Liver (tissue), 9 donors: ENCODE data around the gene TBCD. TPM values are rescaled to one million over a fixed set of nuclear protein-coding genes. Genes with fewer than 3 reads are reported as not detected.

Experiments
- DNase-seq: peaks from one replicate; pipeline ENCODE4 v3.0.0-alpha.2; 2017; ENCODE audit warnings: low spot score
- H3K27ac ChIP-seq, 2 donors: one replicate each; pipeline ENCODE4 v1.7.0; 2013; ENCODE audit warnings: inconsistent platforms in 2 of 2, low read length in 2 of 2, control low read depth in 1 of 2, low read depth in 1 of 2, mild to moderate bottlenecking in 1 of 2
- H3K27me3 ChIP-seq, 4 donors: one replicate each; pipeline versions ENCODE4 v1.6.1 to v1.7.0; 2013; ENCODE audit warnings: low read length in 3 of 4, inconsistent platforms in 1 of 4, mild to moderate bottlenecking in 1 of 4, moderate library complexity in 1 of 4; ENCODE audit not compliant: control insufficient read depth in 4 of 4, insufficient read depth in 4 of 4
- H3K36me3 ChIP-seq, 4 donors: one replicate each; pipeline versions ENCODE4 v1.6.1 to v1.7.0; 2013; ENCODE audit warnings: low read length in 3 of 4, mild to moderate bottlenecking in 3 of 4, low read depth in 1 of 4, moderate library complexity in 1 of 4; ENCODE audit not compliant: control insufficient read depth in 4 of 4, insufficient read depth in 3 of 4
- H3K4me1 ChIP-seq, 4 donors: one replicate each; pipeline versions ENCODE4 v1.6.1 to v1.7.0; 2013; ENCODE audit warnings: low read length in 3 of 4, mild to moderate bottlenecking in 3 of 4, moderate library complexity in 1 of 4; ENCODE audit not compliant: control insufficient read depth in 4 of 4, insufficient read depth in 4 of 4
- H3K4me3 ChIP-seq, 3 donors: one replicate each; pipeline versions ENCODE4 v1.6.1 to v1.7.0; 2013; ENCODE audit warnings: low read length in 3 of 3, control low read depth in 1 of 3, low read depth in 1 of 3, mild to moderate bottlenecking in 1 of 3
- H3K9ac ChIP-seq, 2 donors: one replicate each; pipeline ENCODE4 v1.7.0; 2013; ENCODE audit warnings: low read length in 2 of 2, mild to moderate bottlenecking in 2 of 2, moderate library complexity in 2 of 2, control low read depth in 1 of 2, low read depth in 1 of 2
- H3K9me3 ChIP-seq, 4 donors: one replicate each; pipeline versions ENCODE4 v1.6.1 to v1.7.0; 2013; ENCODE audit warnings: low read length in 3 of 4; ENCODE audit not compliant: control insufficient read depth in 4 of 4
- EGR1 ChIP-seq, 2 donors: IDR thresholded peaks; 2 replicates each; pipeline ENCODE4 v1.6.1; 2016 to 2018; ENCODE audit warnings: antibody characterized with exemption in 2 of 2, low read depth in 2 of 2
- FOXA1 ChIP-seq: IDR thresholded peaks from 2 replicates; pipeline ENCODE4 v1.6.1; 2016; ENCODE audit warnings: antibody characterized with exemption
- FOXA2 ChIP-seq: IDR thresholded peaks from 2 replicates; pipeline ENCODE4 v1.6.1; 2016; ENCODE audit warnings: antibody characterized with exemption
- GABPA ChIP-seq, 2 donors: IDR thresholded peaks in 1 of 2; conservative IDR thresholded peaks in 1 of 2; 2 replicates each; pipeline ENCODE4 v1.6.1; 2016; ENCODE audit warnings: antibody characterized with exemption in 2 of 2, mild to moderate bottlenecking in 1 of 2, moderate library complexity in 1 of 2
- HNF4A ChIP-seq, 2 donors: conservative IDR thresholded peaks; 2 replicates each; pipeline ENCODE4 v1.6.1; 2016; ENCODE audit warnings: antibody characterized with exemption in 2 of 2, mild to moderate bottlenecking in 2 of 2
- HNF4G ChIP-seq: IDR thresholded peaks from 2 replicates; pipeline ENCODE4 v1.6.1; 2016; ENCODE audit warnings: antibody characterized with exemption
- JUND ChIP-seq, 2 donors: IDR thresholded peaks; 2 replicates each; pipeline ENCODE4 v1.6.1; 2016; ENCODE audit warnings: antibody characterized with exemption in 2 of 2
- MAX ChIP-seq: IDR thresholded peaks from 2 replicates; pipeline ENCODE4 v1.6.1; 2016; ENCODE audit warnings: antibody characterized with exemption
- NR2F2 ChIP-seq: IDR thresholded peaks from 2 replicates; pipeline ENCODE4 v1.6.1; 2016; ENCODE audit warnings: antibody characterized with exemption
- RAD21 ChIP-seq, 2 donors: IDR thresholded peaks; 2 replicates each; pipeline ENCODE4 v1.6.1; 2016; ENCODE audit warnings: antibody characterized with exemption in 2 of 2, mild to moderate bottlenecking in 2 of 2
- REST ChIP-seq: IDR thresholded peaks from 2 replicates; pipeline ENCODE4 v1.6.1; 2016; ENCODE audit warnings: antibody characterized with exemption, mild to moderate bottlenecking
- RXRA ChIP-seq, 2 donors: IDR thresholded peaks; 2 replicates each; pipeline ENCODE4 v1.6.1; 2017 to 2018; ENCODE audit warnings: antibody characterized with exemption in 2 of 2, mild to moderate bottlenecking in 1 of 2
- SP1 ChIP-seq: IDR thresholded peaks from 2 replicates; pipeline ENCODE4 v1.6.1; 2018; ENCODE audit warnings: antibody characterized with exemption, mild to moderate bottlenecking
- TAF1 ChIP-seq: conservative IDR thresholded peaks from 2 replicates; pipeline ENCODE4 v1.6.1; 2016; ENCODE audit warnings: antibody characterized with exemption, mild to moderate bottlenecking
- YY1 ChIP-seq: IDR thresholded peaks from 2 replicates; pipeline ENCODE4 v1.6.1; 2016; ENCODE audit warnings: antibody characterized with exemption, mild to moderate bottlenecking
- WGBS: extraction: QIAGEN DNeasy Blood & Tissue Kit; methylation state at CpG from one replicate; pipeline ENCODE4 v1.1.7; 2013; 5-methylcytosine and 5-hydroxymethylcytosine counted together
- polyA plus RNA-seq, 2 donors: library from polyadenylated mRNA; stranded (reverse) in 1 of 2; unstranded in 1 of 2; fragments of 200-250 nt in 1 of 2; fragments of >200 nt in 1 of 2; fragmentation: Nextera tagmentation in 1 of 2; extraction: Ambion mirVana in 1 of 2; gene quantifications; one replicate each; pipeline versions ENCODE4 v1.2.1 to v1.2.3, GENCODE V29; 2013 to 2015
- total RNA-seq, 2 donors: library from RNA; depleted of rRNA; stranded (reverse); fragments of >200 nt; gene quantifications; one replicate each; pipeline ENCODE4 v1.2.3, GENCODE V29; 2014
- TF ChIP-seq, protein P1 (sequence below): IDR thresholded peaks from 2 replicates; pipeline ENCODE4 v1.6.1; 2016; ENCODE audit warnings: antibody characterized with exemption
- TF ChIP-seq, protein P2 (sequence below): fragments of 150-350 bp; IDR thresholded peaks from 2 replicates; pipeline ENCODE4 v1.5.1; 2017; ENCODE audit warnings: improper control_type of control experiment, low read depth, low read length; ENCODE audit not compliant: missing input control
- TF ChIP-seq, protein P3 (sequence below): IDR thresholded peaks from 2 replicates; pipeline ENCODE4 v1.6.1; 2016; ENCODE audit warnings: antibody characterized with exemption
- donor health status: healthy.
- donor health status: healthy.
- donor health status: healthy.
- donor health status: healthy.
- donor health status: healthy.

TBCD gene
- total and polyA plus RNA-seq, 4 donors, result 29.8 to 42.2 (median 33.0) TPM

GRCh38 chr17:82736511-82737185, 15.2 kb upstream of the TBCD start (continued):
- TF ChIP-seq, protein P1, sequence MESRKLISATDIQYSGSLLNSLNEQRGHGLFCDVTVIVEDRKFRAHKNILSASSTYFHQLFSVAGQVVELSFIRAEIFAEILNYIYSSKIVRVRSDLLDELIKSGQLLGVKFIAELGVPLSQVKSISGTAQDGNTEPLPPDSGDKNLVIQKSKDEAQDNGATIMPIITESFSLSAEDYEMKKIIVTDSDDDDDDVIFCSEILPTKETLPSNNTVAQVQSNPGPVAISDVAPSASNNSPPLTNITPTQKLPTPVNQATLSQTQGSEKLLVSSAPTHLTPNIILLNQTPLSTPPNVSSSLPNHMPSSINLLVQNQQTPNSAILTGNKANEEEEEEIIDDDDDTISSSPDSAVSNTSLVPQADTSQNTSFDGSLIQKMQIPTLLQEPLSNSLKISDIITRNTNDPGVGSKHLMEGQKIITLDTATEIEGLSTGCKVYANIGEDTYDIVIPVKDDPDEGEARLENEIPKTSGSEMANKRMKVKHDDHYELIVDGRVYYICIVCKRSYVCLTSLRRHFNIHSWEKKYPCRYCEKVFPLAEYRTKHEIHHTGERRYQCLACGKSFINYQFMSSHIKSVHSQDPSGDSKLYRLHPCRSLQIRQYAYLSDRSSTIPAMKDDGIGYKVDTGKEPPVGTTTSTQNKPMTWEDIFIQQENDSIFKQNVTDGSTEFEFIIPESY, result no peak
- no peak for TF ChIP-seq RXRA (IDR thresholded peaks at IDR 0.05)
- no peak for TF ChIP-seq RAD21 (IDR thresholded peaks at IDR 0.05)

DNA sequence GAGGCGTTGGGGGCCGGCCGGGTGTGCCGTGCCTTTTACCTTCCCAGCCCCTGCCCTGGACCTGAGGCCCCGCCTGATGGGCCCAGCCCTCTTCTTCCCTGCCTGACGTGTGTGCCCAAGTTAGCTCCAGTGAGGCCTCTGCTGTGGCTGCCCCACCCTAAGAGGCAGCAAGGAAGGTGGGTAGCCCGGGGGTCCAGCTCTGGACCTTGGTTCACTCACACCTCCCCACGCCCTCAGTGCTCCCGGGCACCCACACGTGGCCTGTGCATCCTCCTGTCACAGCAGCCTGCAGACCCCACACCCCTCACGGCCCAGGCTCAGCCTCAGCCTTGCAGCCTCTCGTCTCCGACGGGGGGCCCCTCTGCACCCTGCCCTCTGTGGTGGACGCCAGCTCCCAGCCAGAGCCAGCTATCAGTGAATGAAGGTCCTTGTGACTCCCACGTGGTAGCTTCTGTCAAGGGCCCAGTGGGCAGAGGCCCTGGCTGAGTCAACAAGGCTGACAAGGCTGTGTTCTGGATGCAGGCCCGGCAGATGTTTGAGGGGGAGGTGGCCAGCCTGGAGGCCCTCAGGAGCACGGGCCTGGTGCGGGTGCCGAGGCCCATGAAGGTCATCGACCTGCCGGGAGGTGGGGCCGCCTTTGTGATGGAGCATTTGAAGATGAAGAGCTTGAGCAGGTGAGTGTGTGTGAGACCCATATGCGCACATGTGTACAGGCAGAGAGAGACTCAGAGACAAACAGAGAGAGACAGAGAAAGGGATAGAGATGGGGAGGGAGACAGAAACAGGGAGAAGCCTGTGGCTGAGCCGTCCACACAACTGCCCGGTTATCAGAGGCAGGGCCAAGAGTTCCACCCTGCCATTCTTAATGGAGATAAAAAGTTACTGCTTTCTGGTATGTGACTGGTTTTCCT, 13.6 kb upstream of the TBCD start:
- Histone ChIP-seq H3K9me3 (peaks cover 0 to 4% (median under 1%) of the 10 kb centered on the region in 4 donors), H3K4me3 (no peak overlapping the region), H3K9ac (no peak overlapping the region), H3K27ac (peak overlapping the region; percentile 62 to 80), H3K36me3 (peaks cover 3 to 18% (median 16%) of the 10 kb centered on the region in 4 donors), H3K4me1 (peaks cover 16 to 55% (median 28%) of the 10 kb centered on the region in 4 donors), H3K27me3 (no peaks in the 10 kb centered on the region)
- WGBS, result 35% methylated on average over 26 of the region's 26 CpGs
- TF ChIP-seq GABPA (IDR thresholded peaks at IDR 0.05 in 1 of 2, conservative IDR thresholded peaks at IDR 0.05 in 1 of 2) (peak in 1 of 2 donors; percentile 25), HNF4G (no peak), JUND (IDR thresholded peaks at IDR 0.05) (peak in 1 of 2 donors; percentile 80), NR2F2 (no peak), RAD21 (IDR thresholded peaks at IDR 0.05) (peak; percentile 28 to 56), FOXA2 (peak; percentile 99), SP1 (peak; percentile 81), MAX (peak; percentile 90), TAF1 (no peak), RXRA (IDR thresholded peaks at IDR 0.05) (peak; percentile 95 to 98), FOXA1 (peak; percentile 99), REST (no peak), YY1 (peak; percentile 58), HNF4A (conservative IDR thresholded peaks at IDR 0.05) (peak; percentile 78 to 90), EGR1 (IDR thresholded peaks at IDR 0.05; ENCODE audit: low read depth in 2 of 2) (peak in 1 of 2 donors; percentile 81)
- TF ChIP-seq, protein P2, sequence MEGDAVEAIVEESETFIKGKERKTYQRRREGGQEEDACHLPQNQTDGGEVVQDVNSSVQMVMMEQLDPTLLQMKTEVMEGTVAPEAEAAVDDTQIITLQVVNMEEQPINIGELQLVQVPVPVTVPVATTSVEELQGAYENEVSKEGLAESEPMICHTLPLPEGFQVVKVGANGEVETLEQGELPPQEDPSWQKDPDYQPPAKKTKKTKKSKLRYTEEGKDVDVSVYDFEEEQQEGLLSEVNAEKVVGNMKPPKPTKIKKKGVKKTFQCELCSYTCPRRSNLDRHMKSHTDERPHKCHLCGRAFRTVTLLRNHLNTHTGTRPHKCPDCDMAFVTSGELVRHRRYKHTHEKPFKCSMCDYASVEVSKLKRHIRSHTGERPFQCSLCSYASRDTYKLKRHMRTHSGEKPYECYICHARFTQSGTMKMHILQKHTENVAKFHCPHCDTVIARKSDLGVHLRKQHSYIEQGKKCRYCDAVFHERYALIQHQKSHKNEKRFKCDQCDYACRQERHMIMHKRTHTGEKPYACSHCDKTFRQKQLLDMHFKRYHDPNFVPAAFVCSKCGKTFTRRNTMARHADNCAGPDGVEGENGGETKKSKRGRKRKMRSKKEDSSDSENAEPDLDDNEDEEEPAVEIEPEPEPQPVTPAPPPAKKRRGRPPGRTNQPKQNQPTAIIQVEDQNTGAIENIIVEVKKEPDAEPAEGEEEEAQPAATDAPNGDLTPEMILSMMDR, result no peak
- TF ChIP-seq, protein P1, result no peak
- TF ChIP-seq, protein P3, sequence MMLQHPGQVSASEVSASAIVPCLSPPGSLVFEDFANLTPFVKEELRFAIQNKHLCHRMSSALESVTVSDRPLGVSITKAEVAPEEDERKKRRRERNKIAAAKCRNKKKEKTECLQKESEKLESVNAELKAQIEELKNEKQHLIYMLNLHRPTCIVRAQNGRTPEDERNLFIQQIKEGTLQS, result no peak
- DNase-seq, result peak; percentile 69
